GM18502 (cell line): ENCODE measurements around the gene FAM83D.
A peak's percentile ranks its signal among the peaks of the same experiment; 100 is the strongest.

ENCODE experiments used
- ATAC-seq: cut with Tn5 transposase; IDR thresholded peaks from one replicate; pipeline ENCODE4 v1.9.1; 2021; ENCODE audit warnings: mild to moderate bottlenecking; ENCODE audit not compliant: unreplicated experiment, poor library complexity

FAM83D gene, protein sequence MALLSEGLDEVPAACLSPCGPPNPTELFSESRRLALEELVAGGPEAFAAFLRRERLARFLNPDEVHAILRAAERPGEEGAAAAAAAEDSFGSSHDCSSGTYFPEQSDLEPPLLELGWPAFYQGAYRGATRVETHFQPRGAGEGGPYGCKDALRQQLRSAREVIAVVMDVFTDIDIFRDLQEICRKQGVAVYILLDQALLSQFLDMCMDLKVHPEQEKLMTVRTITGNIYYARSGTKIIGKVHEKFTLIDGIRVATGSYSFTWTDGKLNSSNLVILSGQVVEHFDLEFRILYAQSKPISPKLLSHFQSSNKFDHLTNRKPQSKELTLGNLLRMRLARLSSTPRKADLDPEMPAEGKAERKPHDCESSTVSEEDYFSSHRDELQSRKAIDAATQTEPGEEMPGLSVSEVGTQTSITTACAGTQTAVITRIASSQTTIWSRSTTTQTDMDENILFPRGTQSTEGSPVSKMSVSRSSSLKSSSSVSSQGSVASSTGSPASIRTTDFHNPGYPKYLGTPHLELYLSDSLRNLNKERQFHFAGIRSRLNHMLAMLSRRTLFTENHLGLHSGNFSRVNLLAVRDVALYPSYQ

DNA sequence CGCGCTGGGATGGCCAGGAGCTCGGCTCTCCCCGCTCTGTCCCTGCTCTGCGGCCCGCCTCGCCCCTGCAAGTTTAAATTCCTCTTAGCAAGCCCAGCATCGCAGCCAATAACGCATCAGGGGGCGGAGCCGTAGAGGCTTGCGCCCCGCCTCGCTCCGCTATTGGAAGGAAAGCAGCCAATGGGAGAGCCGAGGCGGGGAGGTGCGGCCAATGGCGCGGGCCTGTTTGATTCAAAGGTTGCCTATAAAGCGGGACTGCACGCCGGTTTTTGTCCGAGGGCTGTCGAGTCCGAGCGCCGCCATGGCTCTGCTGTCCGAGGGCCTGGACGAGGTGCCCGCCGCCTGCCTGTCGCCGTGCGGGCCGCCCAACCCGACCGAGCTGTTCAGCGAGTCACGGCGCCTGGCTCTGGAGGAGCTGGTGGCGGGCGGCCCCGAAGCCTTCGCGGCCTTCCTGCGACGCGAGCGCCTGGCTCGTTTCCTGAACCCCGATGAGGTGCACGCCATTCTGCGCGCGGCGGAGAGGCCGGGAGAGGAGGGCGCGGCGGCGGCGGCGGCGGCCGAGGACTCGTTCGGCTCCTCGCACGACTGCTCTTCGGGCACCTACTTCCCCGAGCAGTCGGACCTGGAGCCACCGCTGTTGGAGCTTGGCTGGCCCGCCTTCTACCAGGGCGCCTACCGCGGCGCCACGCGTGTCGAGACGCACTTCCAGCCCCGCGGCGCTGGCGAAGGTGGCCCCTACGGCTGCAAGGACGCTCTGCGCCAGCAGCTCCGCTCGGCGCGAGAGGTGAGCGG, at the start of gene FAM83D:
FAM83D (plus strand) TSS at position 276 of the 792 bp plus-strand sequence; CDS start at position 302, 26 bp downstream.
- ATAC-seq = peak; percentile 92

DNA sequence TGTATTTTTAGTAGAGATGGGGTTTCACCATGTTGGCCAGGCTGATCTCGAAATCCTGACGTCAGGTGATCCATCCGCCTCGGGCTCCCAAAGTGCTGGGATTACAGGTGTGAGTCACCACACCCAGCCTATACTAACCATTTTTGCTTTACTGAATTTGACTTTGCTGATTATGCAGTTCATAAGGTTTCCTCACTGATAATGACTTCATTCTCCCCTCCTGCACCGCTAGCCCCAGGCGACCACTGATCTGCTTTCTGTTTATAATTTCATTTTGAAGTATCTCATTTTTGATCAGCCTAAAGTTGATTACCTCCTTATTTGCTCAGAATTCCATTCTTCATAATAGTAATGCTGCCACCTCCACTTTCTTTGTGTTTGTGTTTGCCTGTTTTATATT, 48.7 kb upstream of the FAM83D start:
- no peak for ATAC-seq

DNA sequence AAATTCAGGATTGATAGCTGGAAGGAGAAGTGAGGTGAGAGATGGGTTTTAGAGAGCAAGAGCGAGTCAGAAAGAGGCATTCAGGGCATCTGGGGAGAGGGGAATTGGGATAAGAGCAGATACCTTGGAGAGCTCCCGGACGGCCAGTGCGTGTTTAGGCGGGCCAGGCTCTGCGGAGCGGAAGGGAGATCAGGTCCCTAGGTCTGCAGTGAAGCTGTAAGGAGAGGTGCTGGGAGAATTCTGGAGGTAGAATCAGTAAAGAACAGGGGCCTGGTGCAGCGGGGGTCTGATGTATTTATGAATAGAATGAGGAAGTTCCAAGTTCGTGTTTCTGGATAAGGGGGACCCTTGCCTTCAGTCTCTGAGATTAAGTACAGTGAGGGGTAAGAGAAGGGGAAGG, 47.4 kb upstream of the FAM83D start:
- ATAC-seq = no peak

DNA sequence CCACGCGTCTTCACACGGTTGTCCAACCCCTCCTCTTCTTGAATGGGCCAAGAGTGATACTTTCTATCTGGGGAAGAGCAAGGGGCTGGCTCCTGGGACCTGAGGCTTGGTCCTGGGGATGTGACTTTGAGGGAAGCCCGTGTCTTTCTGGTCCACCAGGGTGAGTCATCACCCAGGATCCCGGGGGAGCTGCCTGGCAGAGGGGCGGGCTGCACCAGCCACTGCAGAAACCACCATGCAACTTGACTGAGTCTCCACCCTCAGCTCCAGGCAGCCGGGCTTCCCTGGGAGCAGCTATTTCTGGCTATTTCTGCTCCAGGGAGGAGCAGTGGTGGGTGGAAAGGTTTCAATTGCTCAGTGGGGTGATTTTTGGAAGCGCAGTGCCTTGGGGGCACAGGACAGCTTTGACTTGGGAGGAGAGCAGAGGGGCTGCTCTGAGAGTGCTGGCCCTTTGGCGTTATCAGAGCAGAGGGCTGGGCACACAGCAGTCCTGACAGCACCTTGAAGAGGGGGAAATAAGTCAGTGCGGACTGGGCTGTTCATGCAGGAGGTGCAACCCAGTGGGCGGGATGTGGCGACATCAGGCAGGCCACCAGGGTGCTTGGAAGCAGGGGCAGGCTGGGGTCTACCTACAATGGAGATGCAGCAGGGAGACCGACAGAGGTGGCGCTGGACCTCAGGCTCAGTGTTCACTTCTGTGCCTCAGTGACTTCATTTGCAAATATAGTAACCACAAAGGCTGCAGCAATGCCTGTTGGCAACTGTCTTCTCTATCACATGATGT, 45.1 kb upstream of the FAM83D start:
- no peak for ATAC-seq

DNA sequence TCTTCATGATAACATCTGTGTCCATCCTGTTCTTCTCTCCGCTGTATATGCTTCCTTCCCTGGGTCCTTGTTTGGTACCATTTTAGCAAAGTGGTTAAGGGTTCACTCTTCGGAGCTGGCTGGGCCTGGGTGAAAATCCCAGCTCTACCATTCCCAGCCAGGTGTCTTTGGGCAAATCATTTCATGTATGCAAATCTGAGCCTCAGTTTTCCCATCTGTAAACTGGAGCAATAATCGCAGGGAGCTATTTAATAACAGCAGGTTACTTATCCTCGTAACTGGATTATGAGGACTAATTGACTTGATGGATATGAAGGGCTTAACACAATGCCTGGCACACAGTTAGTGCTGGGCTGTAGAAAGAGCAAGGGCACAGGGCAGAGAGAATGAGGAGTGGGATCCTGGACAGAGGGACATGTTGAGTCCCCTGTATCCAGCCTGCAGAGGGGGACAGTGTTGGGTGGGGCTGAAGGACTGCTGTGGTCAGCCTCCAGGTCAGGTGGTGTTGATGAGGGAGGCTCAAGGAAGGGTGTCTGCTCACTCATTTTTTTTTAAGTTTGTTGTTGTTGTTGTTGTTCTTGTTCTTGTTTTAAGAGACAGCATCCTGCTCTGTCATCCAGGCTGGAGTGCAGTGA, 44.3 kb upstream of the FAM83D start:
- ATAC-seq = no peak

DNA sequence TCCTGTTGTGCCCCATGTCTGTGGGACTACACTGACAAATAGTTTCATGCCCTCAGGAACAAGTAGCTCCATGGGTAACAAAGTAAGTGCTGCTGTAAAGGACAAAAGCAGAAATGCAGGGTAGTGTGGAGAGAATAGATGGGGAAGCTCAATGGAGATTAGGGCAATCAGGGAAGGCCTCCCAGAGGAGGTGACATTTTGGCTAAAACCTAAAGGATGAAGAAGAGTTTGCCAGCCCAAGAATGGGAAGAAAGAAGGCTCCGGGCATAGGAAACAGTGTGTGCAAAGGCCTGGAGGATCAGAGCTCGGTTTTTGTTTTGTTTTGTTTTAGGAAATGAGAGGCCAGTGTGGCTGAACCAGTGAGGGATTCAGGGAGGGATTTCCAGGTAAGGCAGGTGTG, 43.6 kb upstream of the FAM83D start:
- no peak for ATAC-seq

DNA sequence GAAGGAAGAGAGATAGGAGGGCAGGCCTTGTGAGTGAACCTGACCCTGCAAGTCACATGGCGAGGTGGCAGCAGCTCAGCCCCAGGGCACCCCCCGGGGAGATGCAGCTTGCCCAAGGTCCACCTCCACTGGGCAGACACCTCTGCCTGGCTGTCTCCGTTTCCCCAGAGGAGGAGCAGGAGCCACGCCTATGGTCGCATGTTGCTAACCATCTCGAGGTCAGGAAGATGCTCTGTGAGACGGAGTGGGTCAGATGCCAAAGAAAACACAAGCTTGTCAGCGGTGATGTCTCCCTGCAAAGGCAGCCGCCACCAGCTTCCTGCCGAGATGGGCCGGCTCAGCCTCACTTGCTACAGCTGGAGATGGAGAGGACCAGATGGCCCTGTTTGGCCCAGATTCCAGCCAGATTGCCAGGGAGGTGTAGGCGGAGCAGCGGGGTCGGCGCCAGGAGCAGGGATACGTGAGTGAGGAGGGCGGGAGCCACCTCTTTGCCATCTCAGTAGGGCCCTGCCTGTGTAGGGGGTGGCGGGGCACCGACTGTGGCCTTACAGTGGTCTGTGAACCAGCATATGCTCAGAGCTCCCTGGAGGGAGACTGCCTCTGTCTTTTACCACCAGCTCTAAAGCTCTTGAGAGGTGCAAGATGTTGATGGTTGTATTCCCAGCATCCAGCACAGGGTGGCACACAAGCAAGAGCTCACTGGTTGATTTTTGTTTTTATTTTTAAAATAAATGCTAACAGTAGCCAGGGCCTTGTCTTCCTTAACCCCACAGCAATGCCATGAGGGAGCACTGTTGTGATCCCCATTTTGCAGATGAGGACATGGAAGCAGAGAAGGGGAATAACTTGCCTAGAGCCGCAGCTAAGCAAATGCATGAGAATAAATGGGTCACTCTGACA, 42.9 kb upstream of the FAM83D start:
- no peak for ATAC-seq

DNA sequence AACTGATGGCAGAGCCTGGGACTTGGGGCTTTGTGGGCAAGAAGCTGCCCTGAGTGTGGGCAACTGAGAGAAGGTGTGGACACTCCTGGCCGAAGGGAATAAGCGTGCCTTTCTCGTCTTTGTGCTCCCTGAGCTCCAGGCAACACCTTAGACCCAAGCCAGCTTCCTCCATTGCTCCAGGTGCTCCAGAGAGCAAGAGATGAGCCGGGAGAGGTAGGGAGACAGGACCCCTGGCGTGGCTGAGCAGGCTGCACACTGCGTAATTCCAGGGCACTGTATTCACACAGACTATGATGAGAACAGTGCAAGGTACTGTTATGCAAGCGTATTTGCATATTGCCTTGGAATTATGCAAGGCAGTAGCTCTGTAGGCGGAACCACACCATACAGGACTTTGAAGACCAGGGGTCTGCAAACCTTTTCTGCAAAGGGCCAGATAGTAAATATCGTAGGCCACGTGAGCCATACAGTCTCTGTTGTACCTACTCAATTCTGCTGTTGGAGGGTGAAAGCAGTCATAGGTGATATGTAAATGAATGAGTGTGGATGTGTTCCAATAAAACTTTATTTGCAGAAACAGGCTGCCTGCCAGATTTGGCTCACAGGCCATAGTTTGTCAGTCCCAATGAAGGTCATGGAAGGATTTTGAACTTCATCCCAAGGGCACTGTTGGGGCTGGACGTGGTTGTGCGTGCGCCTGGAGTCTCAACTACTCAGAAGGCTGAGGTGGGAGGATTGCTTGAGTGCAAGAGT, 42.1 kb upstream of the FAM83D start:
- no peak for ATAC-seq

DNA sequence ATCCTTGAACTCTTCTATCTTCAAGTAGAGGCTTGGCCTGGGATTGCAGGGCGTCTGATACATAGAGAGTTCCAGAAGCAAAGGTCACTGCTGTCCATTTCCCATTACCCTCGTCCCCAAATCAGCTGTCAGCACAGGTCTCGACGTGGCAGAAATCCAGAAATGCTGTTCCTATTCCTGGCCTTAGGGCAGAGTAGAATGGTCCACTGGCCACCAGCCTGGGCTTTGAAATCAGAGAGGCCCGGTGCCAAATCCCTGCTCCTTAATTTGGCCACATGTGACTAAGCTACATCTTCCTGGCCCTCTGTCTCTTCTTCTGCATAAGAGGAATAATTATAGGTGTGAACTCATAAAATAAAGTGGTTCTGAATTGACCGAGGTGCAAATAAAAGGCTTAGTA, 40.9 kb upstream of the FAM83D start:
- no peak for ATAC-seq

DNA sequence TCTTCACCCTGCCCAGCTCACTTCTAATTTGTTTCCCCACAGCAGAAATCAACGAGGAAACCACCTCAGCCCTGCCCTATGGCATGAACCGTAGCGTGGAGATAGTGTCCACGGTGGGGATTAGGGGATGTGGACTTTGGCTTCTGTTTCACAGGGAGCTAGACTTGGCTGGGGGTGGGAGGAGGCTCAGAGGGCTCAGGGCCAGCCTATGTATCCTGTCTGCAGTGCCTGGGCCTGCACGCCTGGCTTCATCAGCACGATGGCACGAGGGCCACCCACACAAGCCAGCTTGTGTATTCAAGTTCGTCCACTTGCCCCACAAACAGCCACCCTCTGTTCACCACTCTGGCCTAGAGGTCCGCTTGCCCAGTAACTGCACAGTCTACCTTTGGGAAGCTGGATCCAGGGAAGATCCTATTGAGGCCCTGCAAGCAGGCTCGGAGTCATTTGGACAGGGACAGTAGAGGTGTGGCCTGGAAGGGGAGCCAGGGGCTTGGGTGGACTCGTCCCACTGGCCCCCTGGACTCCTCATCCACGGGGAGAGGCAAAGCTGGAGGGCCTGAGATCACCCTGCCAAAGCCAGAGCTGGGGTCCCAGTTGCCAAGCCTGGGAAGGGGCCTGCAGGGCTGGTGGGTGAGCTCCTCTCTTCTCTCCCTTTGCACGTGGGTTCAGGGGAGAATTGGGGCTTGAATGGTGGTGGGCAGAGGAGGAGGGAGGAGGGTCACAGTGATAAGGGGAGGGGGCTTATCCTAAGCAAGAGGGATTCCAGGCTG, 38.0 kb upstream of the FAM83D start:
- no peak for ATAC-seq

DNA sequence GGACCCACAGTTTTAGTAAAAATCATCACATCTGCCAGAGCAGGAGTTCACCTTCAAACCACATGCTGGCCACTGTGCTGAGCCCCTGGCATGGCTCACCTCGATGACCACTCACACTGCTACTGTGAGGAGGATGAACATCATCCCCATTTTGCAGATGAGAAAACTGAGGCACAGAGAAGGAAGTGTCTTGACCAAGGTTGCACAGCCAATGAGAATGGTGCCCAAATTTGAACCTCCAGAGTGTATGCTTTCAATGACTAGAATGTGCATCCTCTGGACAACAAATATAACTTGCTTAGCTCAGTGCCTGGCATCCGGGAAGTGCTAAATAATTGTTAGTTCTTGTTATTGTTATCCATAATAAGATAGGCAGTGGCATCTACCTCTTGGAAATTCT, 37.2 kb upstream of the FAM83D start:
- ATAC-seq = no peak

DNA sequence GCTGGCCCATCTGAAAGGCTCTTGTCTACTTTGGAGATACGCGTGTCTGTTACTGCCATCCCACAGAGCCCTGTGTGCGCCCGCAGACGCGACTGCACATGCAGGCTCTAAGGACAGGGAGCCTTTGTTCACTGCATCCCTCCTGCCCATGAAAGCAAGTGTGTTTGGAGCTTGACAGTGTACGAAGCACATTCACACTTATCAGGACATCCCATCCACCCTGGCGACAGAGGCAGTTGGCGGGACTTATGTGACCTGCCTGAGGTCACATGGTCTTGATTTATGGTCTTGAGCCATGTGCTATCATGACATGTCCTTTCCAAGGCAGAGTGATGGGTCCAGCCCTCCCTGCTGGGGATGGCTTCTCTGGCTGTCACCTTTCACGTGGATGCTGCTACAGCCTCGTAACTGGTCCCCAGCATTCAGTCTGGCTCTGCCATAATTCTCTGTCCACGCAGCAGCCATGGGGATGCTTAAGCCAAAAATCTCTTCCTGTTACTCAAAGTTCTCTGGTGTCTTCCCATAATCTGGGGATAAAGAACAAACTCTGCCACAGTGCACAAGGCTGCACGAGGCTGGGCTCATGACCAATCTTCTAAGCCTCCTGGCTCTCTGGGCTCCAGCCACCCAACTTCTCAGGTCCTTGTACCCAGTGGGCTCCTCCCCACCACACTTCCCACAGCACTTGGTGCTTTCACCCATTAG, 36.3 kb upstream of the FAM83D start:
- no peak for ATAC-seq

DNA sequence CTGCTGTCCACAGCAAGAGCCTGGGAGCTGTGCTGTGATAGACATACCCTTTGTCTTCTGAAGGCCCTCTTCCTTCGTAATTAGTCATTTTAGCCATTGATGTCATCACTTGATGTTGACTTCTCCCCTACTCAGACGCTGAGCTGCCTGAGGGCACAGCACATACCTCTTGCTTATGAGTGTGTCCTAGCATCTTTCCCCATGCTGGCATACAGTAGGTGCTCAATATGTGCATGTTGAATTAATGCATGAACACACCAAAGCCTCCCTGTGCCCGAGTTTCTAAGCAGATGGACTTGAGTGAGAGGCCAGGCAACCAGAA, 35.8 kb upstream of the FAM83D start:
- ATAC-seq = no peak

DNA sequence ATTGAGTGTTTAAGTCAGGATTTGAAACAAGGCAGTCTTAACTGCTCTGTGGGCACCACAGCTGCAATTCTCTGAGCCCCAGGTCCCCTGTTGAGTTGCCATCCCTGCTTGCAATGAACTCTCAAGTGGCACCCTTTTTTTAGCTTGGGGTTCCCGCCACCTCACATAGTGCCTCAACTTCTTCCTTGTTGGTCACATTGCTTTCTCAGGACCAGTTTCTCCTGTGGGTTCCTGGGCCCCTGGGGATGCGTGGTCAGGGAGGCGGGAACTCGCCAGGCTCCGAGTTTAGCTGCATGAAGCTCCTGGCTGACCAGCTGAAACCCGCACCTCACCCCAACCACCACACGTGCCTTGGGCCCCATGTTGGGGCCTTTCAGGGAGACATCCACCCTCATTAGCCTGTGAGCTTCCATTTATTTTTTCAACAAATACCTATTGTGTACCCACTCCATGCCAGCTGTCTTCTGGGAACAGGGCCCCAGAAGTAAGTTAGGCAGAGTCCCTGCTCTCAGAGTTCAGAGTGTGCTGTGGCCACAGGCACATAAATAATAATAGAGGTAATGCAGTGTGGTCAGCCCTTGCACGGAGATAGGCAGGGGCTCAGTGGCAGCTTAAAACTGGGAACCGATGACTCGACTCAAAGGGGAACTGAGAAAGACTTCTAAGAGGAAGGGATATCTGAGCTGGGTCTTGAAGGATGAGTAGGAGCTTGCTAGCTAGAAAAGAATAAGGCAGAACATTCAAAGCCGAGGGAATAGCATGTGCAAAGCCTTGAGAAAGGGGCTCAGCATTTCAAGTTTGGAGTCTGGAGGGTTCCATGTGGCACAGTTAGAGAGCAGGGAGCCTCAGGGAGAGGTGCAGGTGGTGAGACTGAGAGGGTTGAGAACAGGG, 33.9 kb upstream of the FAM83D start:
- peak; percentile 59 for ATAC-seq

DNA sequence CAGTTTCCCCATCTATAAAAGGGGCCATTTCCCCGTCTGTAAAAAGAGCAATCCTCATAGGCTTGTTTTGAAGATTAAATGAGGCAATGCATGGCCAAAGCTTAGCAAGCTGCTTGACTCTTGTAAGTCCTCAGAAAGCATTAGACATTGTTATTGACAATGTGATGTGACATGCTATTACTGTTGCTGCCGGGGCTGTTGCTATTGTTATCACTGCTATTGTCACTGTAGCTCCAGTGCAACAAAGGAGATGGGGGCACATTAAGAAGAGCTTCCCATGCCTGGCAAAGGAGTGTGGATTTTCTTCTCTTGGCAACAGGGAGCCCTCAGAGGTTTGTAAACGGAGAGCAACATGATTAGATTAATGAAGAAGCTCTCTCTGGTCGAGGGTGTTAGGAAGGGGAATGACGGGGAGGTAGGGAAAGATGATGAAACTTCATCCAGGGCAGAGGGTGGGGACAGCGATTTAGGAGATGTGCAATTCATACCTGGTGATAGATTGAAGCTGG, 33.1 kb upstream of the FAM83D start:
- ATAC-seq = peak; percentile 17

DNA sequence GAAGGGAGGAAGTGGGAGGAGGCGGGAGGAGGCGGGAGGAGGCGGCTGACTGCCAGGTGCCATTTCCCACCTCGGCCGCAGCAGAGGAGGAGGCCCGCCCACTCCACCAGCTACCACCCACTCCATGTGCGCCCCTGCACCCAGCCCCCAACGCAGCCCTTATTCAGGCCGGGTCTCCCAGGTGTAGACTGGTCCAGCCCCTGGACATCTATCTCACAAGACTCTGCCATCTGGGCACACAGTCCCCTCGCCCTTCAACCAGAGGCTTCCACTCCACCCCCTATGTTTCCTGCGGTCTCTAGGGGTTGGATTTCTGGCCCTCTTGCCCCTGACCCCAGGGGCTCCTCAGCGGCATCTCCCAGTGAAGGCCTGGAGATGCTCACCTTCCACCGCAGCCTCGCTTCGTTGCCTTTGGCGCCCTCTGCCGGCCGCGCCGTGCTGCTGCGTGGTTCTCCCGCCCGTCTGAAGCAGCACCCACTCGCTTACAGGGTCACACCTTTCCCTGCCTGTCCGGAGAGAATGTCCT, 32.6 kb upstream of the FAM83D start:
- ATAC-seq = peak; percentile 50
